HG02623 (cell line): ENCODE measurements around the gene PIGT.

Experiments
- ATAC-seq: cut with Tn5 transposase; IDR thresholded peaks from one replicate; pipeline ENCODE4 v1.9.1; 2021; ENCODE audit warnings: moderate library complexity; ENCODE audit not compliant: unreplicated experiment

Gene PIGT

GRCh38 chr20:45400346-45401031 lies 15.5 kb upstream of the PIGT start:
- ATAC-seq = no peak

GRCh38 chr20:45402946-45403345 lies 13.0 kb upstream of the PIGT start:
- ATAC-seq = no peak

GRCh38 chr20:45404438-45404837 lies 11.5 kb upstream of the PIGT start:
- no peak for ATAC-seq

- ATAC-seq = no peak
These were observed 10.2 kb upstream of the PIGT start for GRCh38 chr20:45405571-45406259.

- no peak for ATAC-seq
These were observed 9.5 kb upstream of the PIGT start for GRCh38 chr20:45406260-45407066.

GRCh38 chr20:45407067-45407745 lies 8.7 kb upstream of the PIGT start:
- ATAC-seq = no peak

GRCh38 chr20:45407783-45408645 lies 7.9 kb upstream of the PIGT start, which contains the start of gene DBNDD2:
Gene DBNDD2 (plus strand): TSS chr20:45408289. CDS start chr20:45408468, 179 bp downstream.
- no peak for ATAC-seq

GRCh38 chr20:45408646-45409213 lies 7.2 kb upstream of the PIGT start:
- ATAC-seq = no peak

GRCh38 chr20:45409521-45410272 lies 6.2 kb upstream of the PIGT start:
- no peak for ATAC-seq

GRCh38 chr20:45410887-45411286 lies 5.1 kb upstream of the PIGT start:
- no peak for ATAC-seq

- no peak for ATAC-seq
These were observed 3.3 kb upstream of the PIGT start for GRCh38 chr20:45412653-45413052.

- ATAC-seq = no peak
These were observed 2.5 kb upstream of the PIGT start for GRCh38 chr20:45413479-45413878.

GRCh38 chr20:45416917-45417316 lies 976 bp downstream of the PIGT start:
- no peak for ATAC-seq

- ATAC-seq = peak; percentile 66
These were observed 3.5 kb downstream of the PIGT start for GRCh38 chr20:45419188-45420091.

- ATAC-seq = no peak
These were observed 4.2 kb downstream of the PIGT start for GRCh38 chr20:45420125-45420524.

GRCh38 chr20:45423700-45424099 lies 7.8 kb downstream of the PIGT start:
- ATAC-seq = no peak

- ATAC-seq = no peak
These were observed 9.6 kb downstream of the PIGT start for GRCh38 chr20:45425561-45425960.
